HepG2 (cell line): ENCODE measurements around the gene KIF26B. TPM values are rescaled to one million over a fixed set of nuclear protein-coding genes. Genes with fewer than 3 reads are reported as not detected.

ENCODE experiments used
- KDM1A ChIP-seq: IDR thresholded peaks from 2 replicates; pipeline ENCODE4 v1.6.1; 2016; ENCODE audit warnings: missing compliant biosample characterization
- PCBP1 ChIP-seq: fragments of 200-400 bp; formaldehyde crosslinking; IDR thresholded peaks from 2 replicates; pipeline ENCODE4 v1.6.1; 2017; ENCODE audit warnings: mild to moderate bottlenecking, low read depth, low read length, borderline replicate concordance
- SAP130 ChIP-seq: IDR thresholded peaks from 2 replicates; pipeline ENCODE4 v1.6.1; 2016; ENCODE audit warnings: low read depth
- THAP11 ChIP-seq: IDR thresholded peaks from 2 replicates; pipeline ENCODE4 v1.6.1; 2016; ENCODE audit warnings: missing biosample characterization, missing genetic modification reagents
- ZBTB38 ChIP-seq: sonication (generic); formaldehyde crosslinking; IDR thresholded peaks from 2 replicates; pipeline ENCODE4 v1.5.1; 2020; ENCODE audit warnings: mild to moderate bottlenecking, missing genetic modification reagents
- ZFP36L1 ChIP-seq: sonication (generic); formaldehyde crosslinking; IDR thresholded peaks from 2 replicates; pipeline ENCODE4 v1.8.0; 2022; ENCODE audit warnings: mild to moderate bottlenecking, missing genetic modification reagents, moderate library complexity
- ZNF337 ChIP-seq: sonication (generic); formaldehyde crosslinking; IDR thresholded peaks from 2 replicates; pipeline ENCODE4 v1.5.1; 2020; ENCODE audit warnings: missing genetic modification reagents, low read depth, mild to moderate bottlenecking, borderline replicate concordance
- polyA plus RNA-seq, 8 experiments: library from polyadenylated mRNA; depleted of rRNA in 3 of 8; stranded (reverse) in 7 of 8; unstranded in 1 of 8; fragments of >200 nt; fragmentation: Illumina TruSeq in 4 of 8; extraction: Trizol in 4 of 8; gene quantifications; 2 replicates each; pipeline versions ENCODE4 v1.2.1 to v1.2.3, GENCODE V29; 2011 to 2016; ENCODE audit warnings: low read depth in 4 of 8, missing spikeins in 1 of 8, mixed read lengths in 1 of 8; ENCODE audit not compliant: insufficient read depth in 1 of 8
- total RNA-seq, 5 experiments: library from RNA; depleted of rRNA; stranded (reverse); fragments of >200 nt; fragmentation: Illumina TruSeq; extraction: Trizol; gene quantifications; 2 replicates each; pipeline ENCODE4 v1.2.3, GENCODE V29; 2016; ENCODE audit warnings: low read depth in 1 of 5
- TF ChIP-seq, protein P1 (sequence below), 2 experiments: sonication (generic) in 1 of 2; formaldehyde crosslinking in 1 of 2; IDR thresholded peaks; 2 replicates each; pipeline versions ENCODE4 v1.4.0 to v1.6.1; 2018 to 2020; ENCODE audit warnings: missing genetic modification reagents in 2 of 2, borderline replicate concordance in 1 of 2, low read depth in 1 of 2, mild to moderate bottlenecking in 1 of 2, missing biosample characterization in 1 of 2
- TF ChIP-seq, protein P2 (sequence below): sonication (generic); formaldehyde crosslinking; IDR thresholded peaks from 2 replicates; pipeline ENCODE4 v1.8.1; 2022; ENCODE audit warnings: mild to moderate bottlenecking, missing genetic modification reagents
- TF ChIP-seq, protein P3 (sequence below): sonication (generic); formaldehyde crosslinking; IDR thresholded peaks from 2 replicates; pipeline ENCODE4 v1.4.0; 2020; ENCODE audit warnings: mild to moderate bottlenecking, missing genetic modification reagents
- TF ChIP-seq, protein P4 (sequence below): sonication (generic); formaldehyde crosslinking; conservative IDR thresholded peaks from 2 replicates; pipeline ENCODE4 v1.8.0; 2022; ENCODE audit warnings: missing genetic modification reagents
- TF ChIP-seq, protein P5 (sequence below): sonication (generic); formaldehyde crosslinking; IDR thresholded peaks from 2 replicates; pipeline ENCODE4 v1.5.1; 2020; ENCODE audit warnings: mild to moderate bottlenecking, missing genetic modification reagents, borderline replicate concordance

The KIF26B gene
- total and polyA plus RNA-seq, 2 of the 13 experiments (the other 11 are each of a cell fraction or from before 2014, with no cell fraction given), result 0.08 to 0.09 TPM

DNA sequence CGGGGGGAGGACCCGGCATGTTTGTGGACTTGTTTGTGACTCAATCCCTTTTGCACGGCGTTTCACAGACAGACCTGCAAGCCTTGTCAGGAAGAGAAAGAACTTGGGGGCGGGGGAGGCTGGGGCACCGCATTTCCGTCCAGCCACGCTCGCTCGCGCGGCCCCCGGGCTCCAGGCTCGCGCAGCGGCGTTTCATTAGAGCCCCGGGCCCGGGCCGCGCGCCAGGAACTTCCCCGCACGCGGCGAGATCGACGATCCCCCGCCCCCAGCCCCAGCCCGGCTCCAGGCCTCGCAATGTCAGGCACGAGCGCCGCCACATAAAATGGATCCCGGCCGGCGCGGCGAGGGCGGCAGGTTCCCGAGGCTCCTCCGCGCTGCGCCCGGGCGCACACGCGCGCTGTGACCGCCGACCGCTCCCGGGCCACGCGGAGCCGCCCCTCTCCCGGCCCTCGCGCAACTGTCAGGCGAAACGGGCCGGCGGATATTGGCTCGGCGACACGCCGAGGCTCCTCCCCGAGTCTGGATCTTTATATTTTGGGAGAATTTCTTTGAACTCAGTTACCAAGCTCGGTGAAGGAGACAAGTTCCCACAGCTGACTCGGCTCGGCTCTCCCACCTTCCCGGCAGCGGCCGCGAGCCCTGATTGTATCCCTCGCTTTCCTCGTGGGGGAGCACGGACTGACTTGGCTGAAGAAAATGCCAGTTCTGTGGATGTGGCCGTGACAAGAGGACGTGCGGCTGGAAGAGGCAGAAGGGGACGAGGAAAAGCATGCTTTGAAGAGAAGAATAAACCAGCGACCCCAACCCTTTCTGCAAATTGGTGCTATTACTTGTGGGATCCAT, at the start of gene KIF26B (continued):
- TF ChIP-seq, protein P1, sequence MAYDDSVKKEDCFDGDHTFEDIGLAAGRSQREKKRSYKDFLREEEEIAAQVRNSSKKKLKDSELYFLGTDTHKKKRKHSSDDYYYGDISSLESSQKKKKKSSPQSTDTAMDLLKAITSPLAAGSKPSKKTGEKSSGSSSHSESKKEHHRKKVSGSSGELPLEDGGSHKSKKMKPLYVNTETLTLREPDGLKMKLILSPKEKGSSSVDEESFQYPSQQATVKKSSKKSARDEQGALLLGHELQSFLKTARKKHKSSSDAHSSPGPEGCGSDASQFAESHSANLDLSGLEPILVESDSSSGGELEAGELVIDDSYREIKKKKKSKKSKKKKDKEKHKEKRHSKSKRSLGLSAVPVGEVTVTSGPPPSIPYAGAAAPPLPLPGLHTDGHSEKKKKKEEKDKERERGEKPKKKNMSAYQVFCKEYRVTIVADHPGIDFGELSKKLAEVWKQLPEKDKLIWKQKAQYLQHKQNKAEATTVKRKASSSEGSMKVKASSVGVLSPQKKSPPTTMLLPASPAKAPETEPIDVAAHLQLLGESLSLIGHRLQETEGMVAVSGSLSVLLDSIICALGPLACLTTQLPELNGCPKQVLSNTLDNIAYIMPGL (CRISPR knock-in tag; IDR thresholded peaks at IDR 0.05; ENCODE audit: borderline replicate concordance in 1 of 2, low read depth in 1 of 2), result peak in 1 of 2 experiments; percentile 15; a peak in 1 of 4 replicates
- TF ChIP-seq SAP130 (CRISPR knock-in tag) (0 out of 2 replicates have a peak, but pooled peaks have one; percentile 19), PCBP1 (no peak), KDM1A (CRISPR knock-in tag) (no peak), ZBTB38 (no peak), ZNF337 (CRISPR knock-in tag) (no peak), THAP11 (CRISPR knock-in tag) (no peak), ZFP36L1 (CRISPR knock-in tag) (no peak)
- TF ChIP-seq, protein P2, sequence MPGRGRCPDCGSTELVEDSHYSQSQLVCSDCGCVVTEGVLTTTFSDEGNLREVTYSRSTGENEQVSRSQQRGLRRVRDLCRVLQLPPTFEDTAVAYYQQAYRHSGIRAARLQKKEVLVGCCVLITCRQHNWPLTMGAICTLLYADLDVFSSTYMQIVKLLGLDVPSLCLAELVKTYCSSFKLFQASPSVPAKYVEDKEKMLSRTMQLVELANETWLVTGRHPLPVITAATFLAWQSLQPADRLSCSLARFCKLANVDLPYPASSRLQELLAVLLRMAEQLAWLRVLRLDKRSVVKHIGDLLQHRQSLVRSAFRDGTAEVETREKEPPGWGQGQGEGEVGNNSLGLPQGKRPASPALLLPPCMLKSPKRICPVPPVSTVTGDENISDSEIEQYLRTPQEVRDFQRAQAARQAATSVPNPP (CRISPR knock-in tag), result 0 out of 2 replicates have a peak, but pooled peaks have one; percentile 31
- TF ChIP-seq, protein P3, sequence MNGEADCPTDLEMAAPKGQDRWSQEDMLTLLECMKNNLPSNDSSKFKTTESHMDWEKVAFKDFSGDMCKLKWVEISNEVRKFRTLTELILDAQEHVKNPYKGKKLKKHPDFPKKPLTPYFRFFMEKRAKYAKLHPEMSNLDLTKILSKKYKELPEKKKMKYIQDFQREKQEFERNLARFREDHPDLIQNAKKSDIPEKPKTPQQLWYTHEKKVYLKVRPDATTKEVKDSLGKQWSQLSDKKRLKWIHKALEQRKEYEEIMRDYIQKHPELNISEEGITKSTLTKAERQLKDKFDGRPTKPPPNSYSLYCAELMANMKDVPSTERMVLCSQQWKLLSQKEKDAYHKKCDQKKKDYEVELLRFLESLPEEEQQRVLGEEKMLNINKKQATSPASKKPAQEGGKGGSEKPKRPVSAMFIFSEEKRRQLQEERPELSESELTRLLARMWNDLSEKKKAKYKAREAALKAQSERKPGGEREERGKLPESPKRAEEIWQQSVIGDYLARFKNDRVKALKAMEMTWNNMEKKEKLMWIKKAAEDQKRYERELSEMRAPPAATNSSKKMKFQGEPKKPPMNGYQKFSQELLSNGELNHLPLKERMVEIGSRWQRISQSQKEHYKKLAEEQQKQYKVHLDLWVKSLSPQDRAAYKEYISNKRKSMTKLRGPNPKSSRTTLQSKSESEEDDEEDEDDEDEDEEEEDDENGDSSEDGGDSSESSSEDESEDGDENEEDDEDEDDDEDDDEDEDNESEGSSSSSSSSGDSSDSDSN, result no peak; the same call in 1 of the 2 replicates
- TF ChIP-seq, protein P4, sequence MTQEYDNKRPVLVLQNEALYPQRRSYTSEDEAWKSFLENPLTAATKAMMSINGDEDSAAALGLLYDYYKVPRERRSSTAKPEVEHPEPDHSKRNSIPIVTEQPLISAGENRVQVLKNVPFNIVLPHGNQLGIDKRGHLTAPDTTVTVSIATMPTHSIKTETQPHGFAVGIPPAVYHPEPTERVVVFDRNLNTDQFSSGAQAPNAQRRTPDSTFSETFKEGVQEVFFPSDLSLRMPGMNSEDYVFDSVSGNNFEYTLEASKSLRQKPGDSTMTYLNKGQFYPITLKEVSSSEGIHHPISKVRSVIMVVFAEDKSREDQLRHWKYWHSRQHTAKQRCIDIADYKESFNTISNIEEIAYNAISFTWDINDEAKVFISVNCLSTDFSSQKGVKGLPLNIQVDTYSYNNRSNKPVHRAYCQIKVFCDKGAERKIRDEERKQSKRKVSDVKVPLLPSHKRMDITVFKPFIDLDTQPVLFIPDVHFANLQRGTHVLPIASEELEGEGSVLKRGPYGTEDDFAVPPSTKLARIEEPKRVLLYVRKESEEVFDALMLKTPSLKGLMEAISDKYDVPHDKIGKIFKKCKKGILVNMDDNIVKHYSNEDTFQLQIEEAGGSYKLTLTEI (CRISPR knock-in tag), result no peak
- TF ChIP-seq, protein P5, sequence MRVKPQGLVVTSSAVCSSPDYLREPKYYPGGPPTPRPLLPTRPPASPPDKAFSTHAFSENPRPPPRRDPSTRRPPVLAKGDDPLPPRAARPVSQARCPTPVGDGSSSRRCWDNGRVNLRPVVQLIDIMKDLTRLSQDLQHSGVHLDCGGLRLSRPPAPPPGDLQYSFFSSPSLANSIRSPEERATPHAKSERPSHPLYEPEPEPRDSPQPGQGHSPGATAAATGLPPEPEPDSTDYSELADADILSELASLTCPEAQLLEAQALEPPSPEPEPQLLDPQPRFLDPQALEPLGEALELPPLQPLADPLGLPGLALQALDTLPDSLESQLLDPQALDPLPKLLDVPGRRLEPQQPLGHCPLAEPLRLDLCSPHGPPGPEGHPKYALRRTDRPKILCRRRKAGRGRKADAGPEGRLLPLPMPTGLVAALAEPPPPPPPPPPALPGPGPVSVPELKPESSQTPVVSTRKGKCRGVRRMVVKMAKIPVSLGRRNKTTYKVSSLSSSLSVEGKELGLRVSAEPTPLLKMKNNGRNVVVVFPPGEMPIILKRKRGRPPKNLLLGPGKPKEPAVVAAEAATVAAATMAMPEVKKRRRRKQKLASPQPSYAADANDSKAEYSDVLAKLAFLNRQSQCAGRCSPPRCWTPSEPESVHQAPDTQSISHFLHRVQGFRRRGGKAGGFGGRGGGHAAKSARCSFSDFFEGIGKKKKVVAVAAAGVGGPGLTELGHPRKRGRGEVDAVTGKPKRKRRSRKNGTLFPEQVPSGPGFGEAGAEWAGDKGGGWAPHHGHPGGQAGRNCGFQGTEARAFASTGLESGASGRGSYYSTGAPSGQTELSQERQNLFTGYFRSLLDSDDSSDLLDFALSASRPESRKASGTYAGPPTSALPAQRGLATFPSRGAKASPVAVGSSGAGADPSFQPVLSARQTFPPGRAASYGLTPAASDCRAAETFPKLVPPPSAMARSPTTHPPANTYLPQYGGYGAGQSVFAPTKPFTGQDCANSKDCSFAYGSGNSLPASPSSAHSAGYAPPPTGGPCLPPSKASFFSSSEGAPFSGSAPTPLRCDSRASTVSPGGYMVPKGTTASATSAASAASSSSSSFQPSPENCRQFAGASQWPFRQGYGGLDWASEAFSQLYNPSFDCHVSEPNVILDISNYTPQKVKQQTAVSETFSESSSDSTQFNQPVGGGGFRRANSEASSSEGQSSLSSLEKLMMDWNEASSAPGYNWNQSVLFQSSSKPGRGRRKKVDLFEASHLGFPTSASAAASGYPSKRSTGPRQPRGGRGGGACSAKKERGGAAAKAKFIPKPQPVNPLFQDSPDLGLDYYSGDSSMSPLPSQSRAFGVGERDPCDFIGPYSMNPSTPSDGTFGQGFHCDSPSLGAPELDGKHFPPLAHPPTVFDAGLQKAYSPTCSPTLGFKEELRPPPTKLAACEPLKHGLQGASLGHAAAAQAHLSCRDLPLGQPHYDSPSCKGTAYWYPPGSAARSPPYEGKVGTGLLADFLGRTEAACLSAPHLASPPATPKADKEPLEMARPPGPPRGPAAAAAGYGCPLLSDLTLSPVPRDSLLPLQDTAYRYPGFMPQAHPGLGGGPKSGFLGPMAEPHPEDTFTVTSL (CRISPR knock-in tag), result no peak
